8988T (cell line): ENCODE measurements around the gene LPAR2.

Experiments used
- DNase-seq: peaks from one replicate; pipeline ENCODE4 v3.0.0; 2011

The LPAR2 gene

GRCh38 chr19:19652482-19653295, 24.7 kb upstream of the LPAR2 start:
- DNase-seq, result peak; percentile 24

GRCh38 chr19:19651076-19651475, 23.1 kb upstream of the LPAR2 start:
- peak; percentile 15 for DNase-seq

GRCh38 chr19:19650331-19650730, 22.3 kb upstream of the LPAR2 start:
- peak; percentile 17 for DNase-seq

DNA sequence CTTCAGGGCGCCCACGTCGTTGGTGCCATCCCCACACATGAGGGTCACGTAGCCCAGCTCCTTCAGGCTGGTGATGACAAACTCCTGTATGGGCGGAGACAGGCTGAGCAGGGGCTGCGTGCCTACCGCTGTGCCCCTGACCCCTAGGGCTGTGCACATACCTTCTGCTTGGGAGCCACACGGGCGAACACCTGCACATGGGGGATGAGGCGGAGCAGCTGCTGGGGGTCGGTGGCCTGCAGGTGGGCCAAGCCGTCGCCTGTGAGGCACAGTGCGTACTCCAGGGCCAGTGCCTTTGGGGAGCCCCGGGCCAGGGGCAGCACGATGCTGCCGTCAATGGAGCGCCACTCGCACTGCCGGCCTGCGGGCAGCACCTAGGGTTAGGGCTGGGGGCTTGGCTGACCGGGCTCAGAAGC, 21.6 kb upstream of the LPAR2 start:
- peak; percentile 18 for DNase-seq

DNA sequence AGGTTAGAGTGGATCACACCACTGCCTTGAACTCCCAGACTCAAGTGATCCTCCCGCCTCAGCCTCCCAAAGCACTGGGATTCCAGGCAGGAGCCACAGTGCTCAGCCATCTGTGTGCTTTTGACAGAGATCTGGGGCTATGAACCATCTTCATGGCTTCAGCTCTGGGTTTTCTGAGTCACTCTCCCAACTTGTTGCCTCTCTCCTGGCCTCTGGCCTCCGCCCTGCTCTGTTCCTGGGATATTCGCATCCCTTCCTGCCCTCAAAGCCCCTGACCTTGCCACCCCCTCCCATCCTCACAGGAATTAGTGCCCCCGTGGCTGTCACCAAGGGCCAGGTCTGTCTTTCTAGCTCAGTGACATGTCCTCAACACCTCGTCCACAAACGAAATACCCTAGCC, 21.1 kb upstream of the LPAR2 start:
- DNase-seq, result no peak

GRCh38 chr19:19647037-19647835, 19.2 kb upstream of the LPAR2 start:
- DNase-seq, result no peak

- no peak for DNase-seq
These were observed 17.3 kb upstream of the LPAR2 start for GRCh38 chr19:19645233-19645870.

- no peak for DNase-seq
These were observed 16.0 kb upstream of the LPAR2 start for GRCh38 chr19:19644054-19644388.

GRCh38 chr19:19643158-19644053, 15.4 kb upstream of the LPAR2 start, which contains the start of gene GMIP:
TSS of gene GMIP (minus strand) at chr19:19643657. CDS start at chr19:19643529, 128 bp downstream.
- peak; percentile 94 for DNase-seq

DNA sequence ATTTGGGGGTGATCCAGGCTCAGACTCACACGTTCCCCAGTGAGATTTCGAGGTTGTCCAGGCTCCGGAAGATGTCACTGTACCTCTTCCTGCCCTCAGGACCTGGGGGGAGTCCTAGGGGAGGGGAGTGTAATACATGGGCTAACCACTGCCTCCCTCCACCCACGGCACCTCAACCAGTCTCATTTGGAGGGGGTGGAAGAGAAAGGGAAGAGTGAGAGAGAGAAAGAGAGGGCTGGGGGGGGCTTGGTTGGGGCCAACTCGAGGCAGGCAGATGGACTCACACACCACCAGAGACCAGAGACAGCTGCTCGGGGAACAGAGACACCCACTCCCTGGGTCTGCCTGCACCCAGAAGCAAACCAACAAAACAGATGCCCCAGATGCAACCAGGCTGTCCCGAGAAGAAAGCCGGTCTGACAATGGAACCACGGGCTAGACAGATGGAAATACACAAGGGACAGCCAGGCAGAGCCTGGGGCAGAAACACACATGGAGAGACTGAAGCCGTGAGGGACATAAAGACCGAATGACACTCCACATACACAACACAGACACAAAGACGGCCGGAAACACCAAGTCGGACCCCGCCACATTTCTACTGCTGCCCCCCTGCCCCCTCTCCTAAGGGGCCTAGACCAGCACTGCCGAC, 14.6 kb upstream of the LPAR2 start:
- DNase-seq, result peak; percentile 75

DNA sequence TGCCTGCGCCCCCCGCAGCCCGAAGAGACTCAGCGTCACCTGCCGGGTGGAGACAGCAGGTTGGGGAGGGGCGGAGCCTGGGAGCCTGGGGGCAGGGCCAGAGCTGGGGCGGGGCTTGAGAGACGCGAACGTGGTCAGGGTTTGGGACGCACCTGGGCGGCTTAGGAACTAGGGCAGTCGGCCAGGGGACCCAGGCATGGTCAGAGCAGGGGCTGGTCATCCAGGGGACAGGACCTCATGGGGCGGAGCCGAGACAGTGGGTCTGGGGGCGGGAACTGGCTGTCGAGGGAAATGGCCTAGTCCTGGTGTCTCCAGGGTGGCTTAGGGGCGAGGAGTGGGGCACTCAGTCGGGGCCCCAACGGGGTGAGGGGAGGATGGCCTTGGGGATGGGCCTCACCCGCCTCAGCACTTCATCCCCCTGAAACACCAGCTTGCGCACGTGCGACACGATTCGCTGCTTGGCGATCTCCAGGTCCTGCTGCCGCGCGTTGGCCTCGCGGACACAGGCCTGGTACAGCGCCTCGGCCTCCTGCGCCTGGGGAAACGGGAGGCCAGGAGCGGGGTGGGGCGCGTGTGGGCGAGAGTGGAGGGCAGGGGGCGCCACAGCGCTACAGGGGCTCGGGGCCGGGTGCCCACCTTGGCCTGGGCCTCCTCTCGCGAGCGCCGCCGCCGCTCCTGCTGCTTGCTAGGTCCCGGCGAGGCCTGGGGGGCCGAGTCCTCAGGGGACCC, 9.7 kb upstream of the LPAR2 start:
- no peak for DNase-seq

DNA sequence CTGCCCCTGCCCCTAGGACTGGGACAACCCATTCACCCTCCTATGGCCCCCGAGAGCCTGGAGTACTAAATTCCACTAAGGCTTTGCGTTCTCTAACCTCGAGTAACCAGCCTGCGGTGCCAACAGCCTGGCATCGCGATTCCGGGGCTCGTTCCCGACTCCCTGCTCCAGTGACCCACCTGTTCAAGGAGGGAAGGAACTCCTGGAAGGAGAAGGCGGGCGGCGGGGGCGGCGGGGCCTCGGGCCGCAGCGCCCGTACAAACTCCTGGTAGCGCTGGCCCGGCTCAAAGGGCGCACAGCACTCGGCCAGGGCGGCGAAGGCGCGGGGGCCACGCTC, 9.1 kb upstream of the LPAR2 start:
- no peak for DNase-seq

GRCh38 chr19:19636573-19637185, 8.7 kb upstream of the LPAR2 start:
- no peak for DNase-seq

- DNase-seq, result no peak
These were observed 7.3 kb upstream of the LPAR2 start for GRCh38 chr19:19635313-19635702.

GRCh38 chr19:19634516-19635312, 6.7 kb upstream of the LPAR2 start:
- DNase-seq, result no peak

DNA sequence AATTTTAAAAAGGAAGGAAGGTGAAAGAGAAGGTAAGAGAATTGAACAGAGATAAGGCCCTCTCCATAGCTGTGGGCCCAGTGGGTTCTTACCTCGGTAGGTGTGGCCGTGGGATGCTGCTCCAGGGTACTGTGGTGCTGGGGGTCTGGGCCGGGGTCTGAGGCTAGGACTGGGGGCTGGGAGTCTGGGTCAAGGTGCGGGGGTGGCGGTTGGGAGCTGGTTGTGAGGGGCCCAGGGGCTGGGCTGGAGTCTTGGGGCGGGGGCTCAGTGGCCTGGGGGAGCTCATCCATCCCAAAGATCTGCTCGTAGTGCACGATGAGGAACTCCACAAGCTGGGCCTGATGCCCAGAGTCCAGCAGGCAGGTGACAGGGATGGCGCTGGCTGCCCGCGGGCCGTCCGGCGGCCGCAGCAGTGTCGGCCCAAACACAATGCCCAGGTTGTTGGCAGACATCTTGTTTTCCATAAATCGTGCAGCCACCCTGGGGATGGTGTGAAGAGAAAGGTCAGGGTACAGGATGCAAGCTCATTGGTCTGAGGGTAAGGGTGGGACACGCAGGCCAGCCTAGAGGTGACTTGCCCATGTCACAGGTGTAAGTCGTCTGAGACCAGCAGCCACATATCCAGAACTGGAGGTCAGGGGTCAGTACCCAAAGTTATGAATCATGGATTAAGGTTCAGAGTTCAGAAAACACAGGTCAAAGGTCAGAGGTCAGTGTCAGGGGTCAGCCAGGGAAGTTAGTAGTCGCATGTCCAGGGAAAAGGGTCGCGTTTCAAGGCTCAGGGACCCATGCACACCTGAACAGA, 5.9 kb upstream of the LPAR2 start:
- DNase-seq, result no peak

- DNase-seq, result no peak
These were observed 4.6 kb upstream of the LPAR2 start for GRCh38 chr19:19632661-19633060.

DNA sequence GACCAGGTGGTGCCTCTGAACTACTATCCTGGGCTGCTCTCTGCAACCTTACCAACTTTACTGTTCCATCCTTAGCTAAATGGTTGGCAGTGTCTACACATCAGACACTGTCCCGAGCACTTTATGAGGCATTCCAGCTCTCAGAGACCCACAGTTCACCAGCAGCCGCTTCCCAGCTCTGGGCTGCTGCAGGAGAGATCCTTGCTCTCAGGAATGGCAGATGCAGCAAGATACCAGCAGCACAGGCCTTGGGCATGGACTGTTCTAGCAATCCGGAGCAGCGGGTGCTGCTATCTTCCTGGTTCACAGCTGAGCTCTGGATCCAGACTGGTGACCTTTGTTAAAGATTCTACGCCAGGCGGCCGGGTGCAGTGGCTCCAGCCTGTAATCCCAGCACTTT, 3.3 kb upstream of the LPAR2 start:
- no peak for DNase-seq

DNA sequence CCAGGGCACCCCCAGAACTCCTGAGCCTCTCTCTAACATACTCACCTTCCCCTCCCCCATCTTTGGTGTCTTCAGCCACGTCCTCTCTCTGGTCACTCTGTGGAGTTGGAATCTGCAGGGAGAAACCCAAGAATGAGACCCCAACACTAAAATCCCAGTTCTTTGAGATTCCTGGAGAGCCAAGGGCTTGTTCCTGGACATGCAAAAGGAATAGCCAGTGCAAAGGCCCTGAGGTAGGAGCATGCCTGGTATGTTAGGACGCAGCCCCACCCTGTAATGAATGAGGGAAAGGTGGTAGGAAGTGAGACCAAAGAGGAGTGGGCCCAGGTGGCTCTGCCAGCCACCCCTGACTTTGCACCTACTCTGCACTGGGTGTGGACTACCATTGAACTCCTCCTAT, 2.4 kb upstream of the LPAR2 start:
- DNase-seq, result no peak
